Stimulated activated naive CD4-positive, alpha-beta T cell treated with Interleukin-2 at 50 U/mL for 16 hours (primary cell): ENCODE results near the gene ASPA.
"Not testable (repeated sequence)": the region's sequence is repeated elsewhere in the genome, so short reads cannot be mapped to it uniquely, and the experiment has no call there.

Source experiments
- DNase-seq: peaks from one replicate; lab custom pipeline; 2025; lab: John Stamatoyannopoulos, UW

The ASPA gene

GRCh38 chr17:3475812-3476610 is at the start of gene ASPA:
Gene ASPA, plus strand, starts transcription at chr17:3475997. Its CDS starts 163 bp downstream, at chr17:3476160.
- no peak for DNase-seq

- not testable (repeated sequence) for DNase-seq
These were observed 42.6 kb upstream of the ASPA start for GRCh38 chr17:3433215-3433614.

GRCh38 chr17:3433741-3434140 is 42.1 kb upstream of the ASPA start, which contains the start of gene OR1E2:
Gene OR1E2, minus strand, starts transcription at chr17:3433841. Its CDS starts 0 bp downstream, at chr17:3433841.
- no peak for DNase-seq

DNA sequence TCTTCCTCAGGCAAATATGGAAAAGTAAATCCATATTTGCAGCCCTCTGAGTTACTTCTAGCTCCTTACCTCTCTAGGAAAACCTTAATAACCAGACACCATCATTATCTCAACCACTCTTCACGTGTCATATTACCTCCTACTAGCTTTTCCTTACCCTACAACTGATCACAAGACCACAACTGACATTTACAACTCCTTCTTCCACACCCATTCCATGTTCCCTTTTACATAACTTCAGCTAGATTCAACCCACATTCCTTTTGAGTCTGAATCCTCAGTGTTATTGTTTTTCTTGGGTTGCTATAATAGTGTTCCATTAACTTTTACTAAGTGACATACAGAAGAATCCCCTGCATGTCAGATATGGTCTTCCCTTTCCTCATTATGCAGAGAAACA is 37.4 kb upstream of the ASPA start:
- DNase-seq, result no peak

GRCh38 chr17:3440451-3440850 is 35.3 kb upstream of the ASPA start:
- no peak for DNase-seq

GRCh38 chr17:3447625-3448024 is 28.2 kb upstream of the ASPA start:
- no peak for DNase-seq

DNA sequence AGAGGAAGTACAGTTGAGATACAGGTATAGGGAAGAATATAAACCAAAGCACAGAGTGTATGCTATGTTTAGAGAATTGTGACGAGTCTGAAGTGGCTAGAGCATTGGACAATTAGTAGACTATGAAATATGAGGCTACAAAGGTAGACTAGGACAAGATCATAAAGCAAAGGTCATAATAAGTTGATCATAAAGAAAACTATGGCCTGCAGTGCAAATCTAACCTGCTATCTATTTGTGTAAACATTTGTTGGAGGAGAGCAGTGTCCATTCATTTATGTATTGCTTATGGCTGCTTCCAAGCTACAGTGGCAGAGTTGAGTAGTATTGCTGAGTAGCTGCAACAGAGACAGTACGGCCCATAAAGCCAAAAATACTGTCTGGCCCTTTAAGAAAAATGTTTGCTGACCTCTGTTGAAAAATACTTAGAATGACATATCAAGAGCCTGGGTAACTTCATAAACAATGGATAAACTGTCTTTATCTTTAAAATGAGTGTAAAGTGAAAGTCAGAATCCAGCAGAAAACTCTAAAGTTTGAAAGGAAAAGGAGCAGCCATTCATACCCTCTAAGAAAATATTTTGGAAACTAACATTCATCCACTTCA is 27.6 kb upstream of the ASPA start:
- no peak for DNase-seq

GRCh38 chr17:3466355-3466754 is 9.4 kb upstream of the ASPA start:
- not testable (repeated sequence) for DNase-seq

- DNase-seq, result no peak
These were observed 6.3 kb upstream of the ASPA start for GRCh38 chr17:3469529-3469928.

GRCh38 chr17:3471599-3471998 is 4.2 kb upstream of the ASPA start, which contains the start of gene SPATA22:
Gene SPATA22, minus strand, starts transcription at chr17:3471819. Its CDS starts 2,494 bp downstream, at chr17:3469325.
- no peak for DNase-seq

GRCh38 chr17:3472137-3472536 is 3.7 kb upstream of the ASPA start:
- no peak for DNase-seq

- DNase-seq, result no peak
These were observed 1.6 kb upstream of the ASPA start for GRCh38 chr17:3474212-3474611.

- no peak for DNase-seq
These were observed 529 bp upstream of the ASPA start for GRCh38 chr17:3475251-3475685.

- no peak for DNase-seq
These were observed 4.2 kb downstream of the ASPA start for GRCh38 chr17:3479988-3480387.

DNA sequence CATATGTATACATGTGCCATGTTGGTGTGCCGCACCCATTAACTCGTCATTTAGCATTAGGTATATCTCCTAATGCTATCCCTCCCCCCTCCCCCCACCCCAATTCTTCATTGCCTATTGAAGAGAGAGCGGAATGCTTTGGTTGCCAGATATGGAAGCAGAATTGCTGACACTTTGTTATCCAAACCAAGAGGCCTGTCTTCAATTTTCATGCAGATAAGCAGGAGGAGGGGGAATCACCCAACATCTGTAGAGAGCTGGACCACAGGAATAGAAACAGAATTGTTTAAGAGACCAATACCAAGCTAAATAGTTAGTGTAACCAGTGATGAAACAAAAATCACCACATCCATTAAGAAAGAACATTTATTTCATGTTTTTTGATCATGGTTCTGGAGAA is 7.1 kb downstream of the ASPA start:
- DNase-seq, result no peak

- DNase-seq, result no peak
These were observed 9.8 kb downstream of the ASPA start for GRCh38 chr17:3485481-3486068.

DNA sequence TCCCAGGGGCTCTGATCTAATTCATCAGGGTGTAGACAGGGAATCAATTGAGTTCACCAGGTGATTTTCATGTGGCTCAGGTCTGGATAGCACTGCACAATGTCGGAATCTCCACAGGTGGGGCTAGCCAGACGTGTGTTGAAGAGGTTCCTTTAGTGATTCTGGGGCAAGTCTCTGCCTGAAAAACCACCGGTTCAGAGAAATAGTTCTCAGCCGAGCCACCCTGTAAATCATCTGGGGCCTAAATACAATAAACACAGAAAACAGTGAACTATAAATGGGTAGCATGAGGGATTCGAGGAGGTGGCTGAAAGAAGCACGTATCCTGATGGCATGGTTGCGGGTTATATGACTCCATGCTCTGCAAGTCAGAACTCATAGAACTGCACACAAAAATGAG is 21.3 kb downstream of the ASPA start:
- no peak for DNase-seq

DNA sequence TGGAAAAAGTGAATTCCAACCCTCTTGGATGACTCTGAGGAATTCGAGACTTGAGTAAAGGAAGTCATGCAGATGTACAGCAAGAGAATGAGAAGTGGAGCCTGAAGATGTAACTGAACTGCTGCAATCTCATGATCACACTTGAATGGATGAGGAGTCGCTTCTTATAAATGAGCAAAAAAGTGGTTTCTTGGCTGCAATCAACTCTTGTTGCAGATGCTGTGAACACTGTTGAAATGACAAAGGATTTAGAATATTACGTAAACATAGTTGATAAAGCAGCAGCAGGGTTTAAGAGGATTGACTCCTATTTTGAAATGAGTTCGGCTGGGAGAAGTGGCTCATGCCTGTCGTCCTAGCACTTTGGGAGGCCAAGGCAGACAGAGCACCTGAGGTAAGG is 25.5 kb downstream of the ASPA start:
- no peak for DNase-seq

- no peak for DNase-seq
These were observed 26.7 kb downstream of the ASPA start for GRCh38 chr17:3502466-3502865.

- no peak for DNase-seq
These were observed 27.5 kb downstream of the ASPA start for GRCh38 chr17:3503285-3503684.

DNA sequence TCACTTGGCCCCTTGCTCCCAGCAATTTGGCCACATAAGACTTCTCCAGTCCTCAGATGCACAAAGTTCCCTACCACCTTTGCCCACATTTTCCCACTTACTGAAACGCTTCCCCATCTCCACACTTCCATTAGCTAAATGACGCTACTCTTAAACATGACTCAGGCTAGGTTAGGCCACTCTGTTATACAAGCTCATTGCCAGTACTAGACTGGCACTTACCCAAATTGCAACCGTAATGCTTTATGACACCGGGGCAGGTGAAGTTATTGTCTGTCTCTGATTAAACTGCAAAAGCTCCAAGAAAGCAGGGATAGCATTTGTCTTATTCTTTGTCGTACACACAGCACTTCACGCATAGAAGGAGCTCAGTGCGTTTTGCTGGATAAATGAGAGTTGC is 29.2 kb downstream of the ASPA start:
- no peak for DNase-seq

- DNase-seq, result no peak
These were observed 30.3 kb downstream of the ASPA start for GRCh38 chr17:3506054-3506453.

DNA sequence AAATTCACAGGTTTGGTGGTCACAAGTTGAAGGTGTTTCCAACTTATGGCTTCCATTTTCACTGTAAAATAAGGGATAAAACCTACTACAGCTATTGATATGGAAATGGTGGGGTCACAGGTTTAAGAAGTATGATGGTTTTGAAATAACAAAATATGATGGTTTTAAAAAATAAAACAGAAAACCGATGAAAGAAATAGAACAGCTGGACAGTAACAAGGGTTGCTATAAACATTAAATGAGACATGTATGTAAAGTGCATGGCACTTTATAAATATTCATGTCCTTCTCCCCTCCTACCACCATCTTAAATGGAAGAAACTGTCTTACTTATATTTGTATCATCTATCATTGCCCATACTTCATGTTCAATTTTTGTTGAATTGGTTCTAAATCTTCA is 31.3 kb downstream of the ASPA start:
- no peak for DNase-seq
